Liver (tissue), 9 donors: ENCODE data around the gene DAPK1. TPM values are rescaled to one million over a fixed set of nuclear protein-coding genes. Genes with fewer than 3 reads are reported as not detected.

ENCODE experiments used
- DNase-seq: peaks from one replicate; pipeline ENCODE4 v3.0.0-alpha.2; 2017; ENCODE audit warnings: low spot score
- H3K27ac ChIP-seq, 2 donors: one replicate each; pipeline ENCODE4 v1.7.0; 2013; ENCODE audit warnings: inconsistent platforms in 2 of 2, low read length in 2 of 2, control low read depth in 1 of 2, low read depth in 1 of 2, mild to moderate bottlenecking in 1 of 2
- H3K27me3 ChIP-seq, 4 donors: one replicate each; pipeline versions ENCODE4 v1.6.1 to v1.7.0; 2013; ENCODE audit warnings: low read length in 3 of 4, inconsistent platforms in 1 of 4, mild to moderate bottlenecking in 1 of 4, moderate library complexity in 1 of 4; ENCODE audit not compliant: control insufficient read depth in 4 of 4, insufficient read depth in 4 of 4
- H3K36me3 ChIP-seq, 4 donors: one replicate each; pipeline versions ENCODE4 v1.6.1 to v1.7.0; 2013; ENCODE audit warnings: low read length in 3 of 4, mild to moderate bottlenecking in 3 of 4, low read depth in 1 of 4, moderate library complexity in 1 of 4; ENCODE audit not compliant: control insufficient read depth in 4 of 4, insufficient read depth in 3 of 4
- H3K4me1 ChIP-seq, 4 donors: one replicate each; pipeline versions ENCODE4 v1.6.1 to v1.7.0; 2013; ENCODE audit warnings: low read length in 3 of 4, mild to moderate bottlenecking in 3 of 4, moderate library complexity in 1 of 4; ENCODE audit not compliant: control insufficient read depth in 4 of 4, insufficient read depth in 4 of 4
- H3K4me3 ChIP-seq, 3 donors: one replicate each; pipeline versions ENCODE4 v1.6.1 to v1.7.0; 2013; ENCODE audit warnings: low read length in 3 of 3, control low read depth in 1 of 3, low read depth in 1 of 3, mild to moderate bottlenecking in 1 of 3
- H3K9ac ChIP-seq, 2 donors: one replicate each; pipeline ENCODE4 v1.7.0; 2013; ENCODE audit warnings: low read length in 2 of 2, mild to moderate bottlenecking in 2 of 2, moderate library complexity in 2 of 2, control low read depth in 1 of 2, low read depth in 1 of 2
- H3K9me3 ChIP-seq, 4 donors: one replicate each; pipeline versions ENCODE4 v1.6.1 to v1.7.0; 2013; ENCODE audit warnings: low read length in 3 of 4; ENCODE audit not compliant: control insufficient read depth in 4 of 4
- ATF3 ChIP-seq: IDR thresholded peaks from 2 replicates; pipeline ENCODE4 v1.6.1; 2016; ENCODE audit warnings: antibody characterized with exemption
- CTCF ChIP-seq: fragments of 150-350 bp; IDR thresholded peaks from 2 replicates; pipeline ENCODE4 v1.5.1; 2017; ENCODE audit warnings: improper control_type of control experiment, low read depth, low read length; ENCODE audit not compliant: missing input control
- EGR1 ChIP-seq, 2 donors: IDR thresholded peaks; 2 replicates each; pipeline ENCODE4 v1.6.1; 2016 to 2018; ENCODE audit warnings: antibody characterized with exemption in 2 of 2, low read depth in 2 of 2
- FOXA1 ChIP-seq: IDR thresholded peaks from 2 replicates; pipeline ENCODE4 v1.6.1; 2016; ENCODE audit warnings: antibody characterized with exemption
- FOXA2 ChIP-seq: IDR thresholded peaks from 2 replicates; pipeline ENCODE4 v1.6.1; 2016; ENCODE audit warnings: antibody characterized with exemption
- GABPA ChIP-seq, 2 donors: IDR thresholded peaks in 1 of 2; conservative IDR thresholded peaks in 1 of 2; 2 replicates each; pipeline ENCODE4 v1.6.1; 2016; ENCODE audit warnings: antibody characterized with exemption in 2 of 2, mild to moderate bottlenecking in 1 of 2, moderate library complexity in 1 of 2
- HNF4A ChIP-seq, 2 donors: conservative IDR thresholded peaks; 2 replicates each; pipeline ENCODE4 v1.6.1; 2016; ENCODE audit warnings: antibody characterized with exemption in 2 of 2, mild to moderate bottlenecking in 2 of 2
- HNF4G ChIP-seq: IDR thresholded peaks from 2 replicates; pipeline ENCODE4 v1.6.1; 2016; ENCODE audit warnings: antibody characterized with exemption
- JUND ChIP-seq, 2 donors: IDR thresholded peaks; 2 replicates each; pipeline ENCODE4 v1.6.1; 2016; ENCODE audit warnings: antibody characterized with exemption in 2 of 2
- NR2F2 ChIP-seq: IDR thresholded peaks from 2 replicates; pipeline ENCODE4 v1.6.1; 2016; ENCODE audit warnings: antibody characterized with exemption
- RAD21 ChIP-seq, 2 donors: IDR thresholded peaks; 2 replicates each; pipeline ENCODE4 v1.6.1; 2016; ENCODE audit warnings: antibody characterized with exemption in 2 of 2, mild to moderate bottlenecking in 2 of 2
- REST ChIP-seq: IDR thresholded peaks from 2 replicates; pipeline ENCODE4 v1.6.1; 2016; ENCODE audit warnings: antibody characterized with exemption, mild to moderate bottlenecking
- RXRA ChIP-seq, 2 donors: IDR thresholded peaks; 2 replicates each; pipeline ENCODE4 v1.6.1; 2017 to 2018; ENCODE audit warnings: antibody characterized with exemption in 2 of 2, mild to moderate bottlenecking in 1 of 2
- SP1 ChIP-seq: IDR thresholded peaks from 2 replicates; pipeline ENCODE4 v1.6.1; 2018; ENCODE audit warnings: antibody characterized with exemption, mild to moderate bottlenecking
- TAF1 ChIP-seq: conservative IDR thresholded peaks from 2 replicates; pipeline ENCODE4 v1.6.1; 2016; ENCODE audit warnings: antibody characterized with exemption, mild to moderate bottlenecking
- ZBTB33 ChIP-seq: IDR thresholded peaks from 2 replicates; pipeline ENCODE4 v1.6.1; 2016; ENCODE audit warnings: antibody characterized with exemption
- WGBS: extraction: QIAGEN DNeasy Blood & Tissue Kit; methylation state at CpG from one replicate; pipeline ENCODE4 v1.1.7; 2013; 5-methylcytosine and 5-hydroxymethylcytosine counted together
- polyA plus RNA-seq, 2 donors: library from polyadenylated mRNA; stranded (reverse) in 1 of 2; unstranded in 1 of 2; fragments of 200-250 nt in 1 of 2; fragments of >200 nt in 1 of 2; fragmentation: Nextera tagmentation in 1 of 2; extraction: Ambion mirVana in 1 of 2; gene quantifications; one replicate each; pipeline versions ENCODE4 v1.2.1 to v1.2.3, GENCODE V29; 2013 to 2015
- total RNA-seq, 2 donors: library from RNA; depleted of rRNA; stranded (reverse); fragments of >200 nt; gene quantifications; one replicate each; pipeline ENCODE4 v1.2.3, GENCODE V29; 2014
- TF ChIP-seq, protein P1 (sequence below): IDR thresholded peaks from 2 replicates; pipeline ENCODE4 v1.6.1; 2016; ENCODE audit warnings: antibody characterized with exemption
- donor health status: healthy.
- donor health status: healthy.
- donor health status: healthy.
- donor health status: healthy.
- donor health status: healthy.

The DAPK1 gene
- total and polyA plus RNA-seq, 4 donors = 14.0 to 40.8 (median 21.8) TPM

GRCh38 chr9:87713278-87713987, 215.8 kb downstream of the DAPK1 start:
- H3K9ac ChIP-seq = no peak overlapping the region
- DNase-seq = peak; percentile 40
- H3K4me1 ChIP-seq = peaks cover 0 to 7% (median 3%) of the 10 kb centered on the region in 4 donors
- no peaks in the 10 kb centered on the region for H3K9me3 ChIP-seq
- H3K4me3 ChIP-seq = no peak overlapping the region
- WGBS = 64% methylated on average over 11 of the region's 11 CpGs
- H3K36me3 ChIP-seq = peaks cover 0 to 9% (median 8%) of the 10 kb centered on the region in 4 donors
- H3K27me3 ChIP-seq = no peaks in the 10 kb centered on the region
- peak overlapping the region; percentile 14 to 42 for H3K27ac ChIP-seq
- TF ChIP-seq HNF4A (conservative IDR thresholded peaks at IDR 0.05) = no peak
- no peak for TF ChIP-seq EGR1 (IDR thresholded peaks at IDR 0.05; ENCODE audit: low read depth in 2 of 2)
- peak; percentile 51 for TF ChIP-seq SP1
- TF ChIP-seq, protein P1, sequence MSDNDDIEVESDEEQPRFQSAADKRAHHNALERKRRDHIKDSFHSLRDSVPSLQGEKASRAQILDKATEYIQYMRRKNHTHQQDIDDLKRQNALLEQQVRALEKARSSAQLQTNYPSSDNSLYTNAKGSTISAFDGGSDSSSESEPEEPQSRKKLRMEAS = peak; percentile 23
- TF ChIP-seq TAF1 = no peak
- TF ChIP-seq NR2F2 = peak; percentile 82
- TF ChIP-seq ATF3 = no peak
- TF ChIP-seq RAD21 (IDR thresholded peaks at IDR 0.05) = peak in 1 of 2 donors; percentile 29
- no peak for TF ChIP-seq CTCF
- no peak for TF ChIP-seq ZBTB33
- no peak for TF ChIP-seq FOXA2
- TF ChIP-seq REST = no peak
- no peak for TF ChIP-seq FOXA1
- TF ChIP-seq GABPA (IDR thresholded peaks at IDR 0.05 in 1 of 2, conservative IDR thresholded peaks at IDR 0.05 in 1 of 2) = no peak
- TF ChIP-seq HNF4G = no peak
- TF ChIP-seq JUND (IDR thresholded peaks at IDR 0.05) = peak; percentile 39 to 62
- peak; percentile 50 to 56 for TF ChIP-seq RXRA (IDR thresholded peaks at IDR 0.05)
